Fibroblast of lung (primary cell): Measurements from ENCODE around the gene KRT78. TPM values are rescaled to one million over a fixed set of nuclear protein-coding genes. Genes with fewer than 3 reads are reported as not detected.

Source experiments
- DNase-seq, 2 donors: peaks; one replicate each; pipeline versions ENCODE4 v3.0.0 to v3.0.0-alpha.2; 2010; ENCODE audit warnings: low read depth in 2 of 2
- H2AFZ ChIP-seq: 2 replicates; pipeline ENCODE4 v1.5.1; 2012; ENCODE audit warnings: low read length, control low read depth, inconsistent platforms
- H3K27ac ChIP-seq: 2 replicates; pipeline ENCODE4 v1.5.1; 2011; ENCODE audit warnings: low read length, control low read depth; ENCODE audit not compliant: insufficient read depth
- H3K27me3 ChIP-seq: 2 replicates; pipeline ENCODE4 v1.5.1; 2011; ENCODE audit warnings: mild to moderate bottlenecking, low read length; ENCODE audit not compliant: control insufficient read depth, insufficient read depth
- H3K36me3 ChIP-seq: 2 replicates; pipeline ENCODE4 v1.5.1; 2011; ENCODE audit warnings: low read length; ENCODE audit not compliant: control insufficient read depth, insufficient read depth
- H3K4me1 ChIP-seq: 2 replicates; pipeline ENCODE4 v1.5.1; 2011; ENCODE audit warnings: low read length; ENCODE audit not compliant: control insufficient read depth, insufficient read depth; ENCODE audit errors: extremely low read depth
- H3K4me2 ChIP-seq: 2 replicates; pipeline ENCODE4 v1.5.1; 2011; ENCODE audit warnings: low read length, control low read depth; ENCODE audit not compliant: insufficient read depth; ENCODE audit errors: extremely low read depth
- H3K4me3 ChIP-seq, 4 experiments: fragments of 200-600 bp in 1 of 4; sonication (generic) in 1 of 4; replicated peaks in 1 of 4; 2 replicates each; pipeline ENCODE4 v1.5.1; 2011 to 2016; ENCODE audit warnings: low read length in 4 of 4, low read depth in 3 of 4, mild to moderate bottlenecking in 3 of 4, control low read depth in 2 of 4, inconsistent platforms in 1 of 4, mixed read lengths in 1 of 4; ENCODE audit not compliant: insufficient read depth in 1 of 4; ENCODE audit errors: control extremely low read depth in 1 of 4
- H3K79me2 ChIP-seq: 2 replicates; pipeline ENCODE4 v1.5.1; 2012; ENCODE audit warnings: mild to moderate bottlenecking, low read length, inconsistent platforms; ENCODE audit not compliant: control insufficient read depth, insufficient read depth
- H3K9ac ChIP-seq: 2 replicates; pipeline ENCODE4 v1.5.1; 2011; ENCODE audit warnings: mild to moderate bottlenecking, low read length, control low read depth; ENCODE audit not compliant: insufficient read depth
- H3K9me3 ChIP-seq: 2 replicates; pipeline ENCODE4 v1.5.1; 2012; ENCODE audit warnings: low read depth, low read length; ENCODE audit not compliant: control insufficient read depth, insufficient read depth
- H4K20me1 ChIP-seq: 2 replicates; pipeline ENCODE4 v1.5.1; 2011; ENCODE audit warnings: low read length; ENCODE audit not compliant: control insufficient read depth, insufficient read depth; ENCODE audit errors: extremely low read depth
- CTCF ChIP-seq, 2 donors: IDR thresholded peaks in 1 of 2; conservative IDR thresholded peaks in 1 of 2; 1 replicate in 1 of 2; 2 replicates in 1 of 2; pipeline ENCODE4 v1.5.1; 2011 to 2012; ENCODE audit warnings: low read length in 2 of 2, control low read depth in 1 of 2, inconsistent platforms in 1 of 2, low read depth in 1 of 2, mild to moderate bottlenecking in 1 of 2
- EZH2 ChIP-seq: IDR thresholded peaks from 2 replicates; pipeline ENCODE4 v1.5.1; 2012; ENCODE audit warnings: low read length, control low read depth, mild to moderate bottlenecking; ENCODE audit errors: missing control alignments
- polyA plus RNA-seq, 2 donors: library from polyadenylated mRNA; depleted of rRNA in 1 of 2; stranded (reverse) in 1 of 2; unstranded in 1 of 2; fragments of >200 nt; gene quantifications; 2 replicates each; pipeline ENCODE4 v1.2.1, GENCODE V29; 2011 to 2012; ENCODE audit warnings: missing spikeins in 1 of 2
- total RNA-seq: library from RNA; depleted of rRNA; stranded (reverse); fragments of >200 nt; gene quantifications from 2 replicates; pipeline ENCODE4 v1.2.1, GENCODE V29; 2014

The KRT78 gene
- total and polyA plus RNA-seq, 2 donors (not counting 1 experiment from before 2014, with no cell fraction given): not detected

- Histone ChIP-seq H2AFZ (no peak overlapping the region), H3K4me2 (no peak overlapping the region)
- peak; percentile 59 to 73 for DNase-seq
Measured at GRCh38 chr12:52865090-52865944, 16.5 kb upstream of the KRT78 start.

GRCh38 chr12:52862023-52862422 is 13.2 kb upstream of the KRT78 start:
- H3K79me2 ChIP-seq: no peaks in the 10 kb centered on the region
- H3K4me1 ChIP-seq: no peaks in the 10 kb centered on the region
- no peaks in the 10 kb centered on the region for H3K27me3 ChIP-seq
- H2AFZ ChIP-seq: no peak overlapping the region
- H4K20me1 ChIP-seq: no peaks in the 10 kb centered on the region
- no peaks in the 10 kb centered on the region for H3K36me3 ChIP-seq
- H3K9me3 ChIP-seq: no peaks in the 10 kb centered on the region
- no peak overlapping the region for H3K27ac ChIP-seq
- no peak overlapping the region for H3K4me2 ChIP-seq
- no peak for TF ChIP-seq EZH2
- no peak for TF ChIP-seq CTCF (conservative IDR thresholded peaks at IDR 0.05 in 1 of 2, IDR thresholded peaks at IDR 0.05 in 1 of 2; ENCODE audit: low read depth in 1 of 2, low read length in 2 of 2)
- H3K4me3 ChIP-seq: no peak overlapping the region
- H3K9ac ChIP-seq: no peak overlapping the region
- no peak for DNase-seq

More at GRCh38 chr12:52865090-52865944, 16.5 kb upstream of the KRT78 start:
- TF ChIP-seq CTCF (conservative IDR thresholded peaks at IDR 0.05 in 1 of 2, IDR thresholded peaks at IDR 0.05 in 1 of 2; ENCODE audit: low read depth in 1 of 2, low read length in 2 of 2) (peak; percentile 87 to 94), EZH2 (no peak)
- H3K27ac ChIP-seq: no peak overlapping the region
- no peaks in the 10 kb centered on the region for H3K27me3 ChIP-seq
- peaks cover under 1% of the 10 kb centered on the region for H3K4me1 ChIP-seq
- no peaks in the 10 kb centered on the region for H3K9me3 ChIP-seq
- H3K36me3 ChIP-seq: no peaks in the 10 kb centered on the region
- no peaks in the 10 kb centered on the region for H3K79me2 ChIP-seq
- H4K20me1 ChIP-seq: no peaks in the 10 kb centered on the region
- H3K9ac ChIP-seq: no peak overlapping the region
- H3K4me3 ChIP-seq: no peak overlapping the region

GRCh38 chr12:52861511-52861910 is 12.7 kb upstream of the KRT78 start:
- no peaks in the 10 kb centered on the region for H3K27me3 ChIP-seq
- no peak overlapping the region for H3K4me2 ChIP-seq
- no peak overlapping the region for H3K27ac ChIP-seq
- H3K79me2 ChIP-seq: no peaks in the 10 kb centered on the region
- H3K4me3 ChIP-seq: no peak overlapping the region
- no peak overlapping the region for H2AFZ ChIP-seq
- no peaks in the 10 kb centered on the region for H4K20me1 ChIP-seq
- H3K9me3 ChIP-seq: no peaks in the 10 kb centered on the region
- DNase-seq: no peak
- no peaks in the 10 kb centered on the region for H3K4me1 ChIP-seq
- H3K9ac ChIP-seq: no peak overlapping the region
- no peaks in the 10 kb centered on the region for H3K36me3 ChIP-seq
- TF ChIP-seq CTCF (conservative IDR thresholded peaks at IDR 0.05 in 1 of 2, IDR thresholded peaks at IDR 0.05 in 1 of 2; ENCODE audit: low read depth in 1 of 2, low read length in 2 of 2) (no peak), EZH2 (no peak)
